Measurements from ENCODE around the gene FBXO8.

The FBXO8 gene

GRCh38 chr4:174244441-174244840 is 39.0 kb downstream of the FBXO8 start:
- no peak for DNase-seq (ENCODE audit: low spot score)

GRCh38 chr4:174241162-174241561 is 42.3 kb downstream of the FBXO8 start:
- DNase-seq (ENCODE audit: low spot score): no peak

- DNase-seq (ENCODE audit: low spot score): no peak
Observed at GRCh38 chr4:174236359-174236758, 47.1 kb downstream of the FBXO8 start.

GRCh38 chr4:174230680-174231079 is 52.8 kb downstream of the FBXO8 start:
- DNase-seq (ENCODE audit: low spot score): no peak

- DNase-seq (ENCODE audit: low spot score): no peak
Observed at GRCh38 chr4:174230148-174230547, 53.3 kb downstream of the FBXO8 start.

- no peak for DNase-seq (ENCODE audit: low spot score)
Observed at GRCh38 chr4:174228988-174229387, 54.5 kb downstream of the FBXO8 start.

- DNase-seq (ENCODE audit: low spot score): no peak
Observed at GRCh38 chr4:174225349-174226049, 58.0 kb downstream of the FBXO8 start.

- DNase-seq (ENCODE audit: low spot score): no peak
Observed at GRCh38 chr4:174224550-174224949, 58.9 kb downstream of the FBXO8 start.

- peak; percentile 30 for DNase-seq (ENCODE audit: low spot score)
Observed at GRCh38 chr4:174222266-174222872, 61.1 kb downstream of the FBXO8 start.

GRCh38 chr4:174218127-174218790 is 65.2 kb downstream of the FBXO8 start:
- no peak for DNase-seq (ENCODE audit: low spot score)

GRCh38 chr4:174217273-174218126 is 66.0 kb downstream of the FBXO8 start:
- DNase-seq (ENCODE audit: low spot score): no peak

GRCh38 chr4:174216799-174217272 is 66.6 kb downstream of the FBXO8 start:
- no peak for DNase-seq (ENCODE audit: low spot score)

- DNase-seq (ENCODE audit: low spot score): no peak
Observed at GRCh38 chr4:174215961-174216680, 67.3 kb downstream of the FBXO8 start.

GRCh38 chr4:174215057-174215456 is 68.4 kb downstream of the FBXO8 start:
- no peak for DNase-seq (ENCODE audit: low spot score)

GRCh38 chr4:174214101-174214878 is 69.2 kb downstream of the FBXO8 start:
- no peak for DNase-seq (ENCODE audit: low spot score)

- no peak for DNase-seq (ENCODE audit: low spot score)
Observed at GRCh38 chr4:174213731-174214100, 69.8 kb downstream of the FBXO8 start.

GRCh38 chr4:174212061-174212460 is 71.4 kb downstream of the FBXO8 start:
- no peak for DNase-seq (ENCODE audit: low spot score)

GRCh38 chr4:174211622-174212044 is 71.8 kb downstream of the FBXO8 start:
- no peak for DNase-seq (ENCODE audit: low spot score)

- no peak for DNase-seq (ENCODE audit: low spot score)
Observed at GRCh38 chr4:174210952-174211490, 72.4 kb downstream of the FBXO8 start.

GRCh38 chr4:174210354-174210753 is 73.1 kb downstream of the FBXO8 start:
- no peak for DNase-seq (ENCODE audit: low spot score)

- no peak for DNase-seq (ENCODE audit: low spot score)
Observed at GRCh38 chr4:174209341-174209740, 74.1 kb downstream of the FBXO8 start.
